Ovary (tissue), 9 donors: Measurements from ENCODE around the gene ZNF503. TPM values are rescaled to one million over a fixed set of nuclear protein-coding genes. Genes with fewer than 3 reads are reported as not detected.

Experiments used
- DNase-seq, 5 donors: peaks; one replicate each; pipeline ENCODE4 v3.0.0-alpha.2; 2019 to 2020
- H3K27ac ChIP-seq, 2 donors: fragments of 200-600 bp; one replicate each; pipeline versions ENCODE4 v1.5.1 to v1.8.0; 2019 to 2022
- H3K27me3 ChIP-seq: fragments of 200-600 bp; one replicate; pipeline ENCODE4 v1.8.0; 2022
- H3K36me3 ChIP-seq: fragments of 200-600 bp; sonication (generic); one replicate; pipeline ENCODE4 v1.5.1; 2019
- H3K4me1 ChIP-seq: one replicate; pipeline ENCODE4 v1.8.1; 2013; ENCODE audit warnings: mild to moderate bottlenecking, moderate library complexity; ENCODE audit not compliant: insufficient read depth
- H3K4me3 ChIP-seq: fragments of 200-600 bp; sonication (generic); one replicate; pipeline ENCODE4 v1.5.1; 2017
- H3K9me3 ChIP-seq, 2 donors: fragments of 200-600 bp in 1 of 2; sonication (generic) in 1 of 2; one replicate each; pipeline versions ENCODE4 v1.5.1 to v1.8.1; 2013 to 2019; ENCODE audit warnings: mild to moderate bottlenecking in 1 of 2, moderate library complexity in 1 of 2
- EP300 ChIP-seq: sonication (generic); formaldehyde crosslinking; IDR thresholded peaks from one replicate; pipeline ENCODE4 v1.6.1; 2017; ENCODE audit warnings: antibody characterized with exemption
- POLR2A ChIP-seq: fragments of 450-650 bp; IDR thresholded peaks from one replicate; pipeline ENCODE4 v1.6.1; 2017; ENCODE audit warnings: antibody characterized with exemption, mild to moderate bottlenecking, moderate library complexity
- WGBS, 3 donors: extraction: QIAGEN DNeasy Blood & Tissue Kit in 1 of 3; methylation state at CpG; one replicate each; pipeline versions ENCODE4 v1.1.5 to v1.1.7; 2013 to 2017; 5-methylcytosine and 5-hydroxymethylcytosine counted together
- intact Hi-C, 4 donors: fragments of 100-400 bp; cut with DNase I; formaldehyde crosslinking; loops; one replicate each; pipeline versions ENCODE4 v1.11.0 to v1.15.1; 2022 to 2023
- polyA plus RNA-seq, 2 donors: library from polyadenylated mRNA; stranded (reverse); fragments of 200-250 nt in 1 of 2; fragments of 350-450 nt in 1 of 2; fragmentation: Illumina TruSeq in 1 of 2; extraction: RNeasy Lipid Tissue Mini Kit (QIAGEN cat#74804) in 1 of 2; gene quantifications; one replicate each; pipeline ENCODE4 v1.2.3, GENCODE V29; 2013 to 2014
- total RNA-seq, 7 donors: library from RNA; depleted of rRNA in 2 of 7; stranded (reverse); fragments of >200 nt in 2 of 7; fragmentation: NEBNext Ultra II Directional in 3 of 7; extraction: Animal tissue kit (Norgen Biotek cat#: 25700) in 3 of 7; gene quantifications; one replicate each; pipeline versions ENCODE4 v1.1.0 to v1.2.4, GENCODE V29; 2016 to 2023
- TF ChIP-seq, protein P1 (sequence below), 3 donors: fragments of 450-650 bp in 2 of 3; fragments of 200-600 bp in 1 of 3; IDR thresholded peaks; one replicate each; pipeline versions ENCODE4 v1.5.1 to v1.8.0; 2016 to 2022; ENCODE audit warnings: antibody characterized with exemption in 3 of 3, mild to moderate bottlenecking in 1 of 3
- donor health status: DM: no; HTN: no; CAD: no; lungs with moderate emphysema.
- donor health status: DM: no; HTN: no; CAD: no.
- donor health status: Bipolar disorder and iron deficiency.
- donor health status: DM: yes; HTN: yes; CAD: no.
- donor health status: DM: no; HTN: no; CAD: no.
- donor health status: DM: yes; HTN: yes; CAD: no.

Gene ZNF503
- total and polyA plus RNA-seq, 9 donors = 21.1 to 221 (median 82.2) TPM

DNA sequence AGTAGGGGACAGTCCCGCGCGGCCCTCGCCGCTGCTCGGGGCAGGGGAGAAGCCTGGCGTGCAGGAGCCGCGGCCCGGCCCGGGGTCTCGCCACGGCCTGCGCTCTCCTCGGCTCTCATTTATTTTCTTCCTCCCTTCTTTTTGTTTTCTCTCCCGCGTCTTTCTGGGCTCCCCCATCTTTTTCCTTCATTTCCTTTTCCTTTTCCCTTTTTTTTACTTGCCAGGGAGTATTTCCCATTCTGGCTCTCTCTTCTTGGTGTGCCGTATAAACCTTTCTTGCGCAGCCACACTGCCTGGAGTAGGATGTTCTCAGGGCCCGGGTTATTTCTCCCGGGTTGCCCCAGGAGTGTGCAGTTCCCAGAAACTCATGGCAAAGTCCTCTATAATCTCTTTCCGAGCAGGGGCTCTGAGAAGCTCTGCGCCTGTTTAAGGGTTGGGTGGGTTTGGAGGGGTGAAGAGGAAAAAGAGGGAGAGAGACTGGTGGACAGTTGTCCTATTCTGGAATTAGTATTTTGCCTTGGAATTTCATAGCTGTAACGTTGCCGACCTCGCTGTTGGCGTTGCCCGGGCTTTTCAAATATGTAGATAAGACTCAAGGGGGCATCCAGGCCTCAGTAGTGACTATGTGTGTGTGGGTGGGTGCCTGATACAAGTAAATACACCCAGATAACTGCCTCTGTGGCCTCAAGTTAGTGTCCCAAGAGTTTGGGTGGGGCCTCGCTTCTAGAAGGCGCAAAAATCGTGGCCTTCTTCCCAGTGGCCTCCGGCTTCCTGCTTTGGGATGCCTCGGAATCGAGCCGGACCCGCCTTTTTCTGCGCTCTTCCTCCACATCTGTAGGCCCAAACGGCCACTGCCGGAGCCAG lies 4.3 kb upstream of the ZNF503 start:
- H3K4me3 ChIP-seq = peak overlapping the region; percentile 93

DNA sequence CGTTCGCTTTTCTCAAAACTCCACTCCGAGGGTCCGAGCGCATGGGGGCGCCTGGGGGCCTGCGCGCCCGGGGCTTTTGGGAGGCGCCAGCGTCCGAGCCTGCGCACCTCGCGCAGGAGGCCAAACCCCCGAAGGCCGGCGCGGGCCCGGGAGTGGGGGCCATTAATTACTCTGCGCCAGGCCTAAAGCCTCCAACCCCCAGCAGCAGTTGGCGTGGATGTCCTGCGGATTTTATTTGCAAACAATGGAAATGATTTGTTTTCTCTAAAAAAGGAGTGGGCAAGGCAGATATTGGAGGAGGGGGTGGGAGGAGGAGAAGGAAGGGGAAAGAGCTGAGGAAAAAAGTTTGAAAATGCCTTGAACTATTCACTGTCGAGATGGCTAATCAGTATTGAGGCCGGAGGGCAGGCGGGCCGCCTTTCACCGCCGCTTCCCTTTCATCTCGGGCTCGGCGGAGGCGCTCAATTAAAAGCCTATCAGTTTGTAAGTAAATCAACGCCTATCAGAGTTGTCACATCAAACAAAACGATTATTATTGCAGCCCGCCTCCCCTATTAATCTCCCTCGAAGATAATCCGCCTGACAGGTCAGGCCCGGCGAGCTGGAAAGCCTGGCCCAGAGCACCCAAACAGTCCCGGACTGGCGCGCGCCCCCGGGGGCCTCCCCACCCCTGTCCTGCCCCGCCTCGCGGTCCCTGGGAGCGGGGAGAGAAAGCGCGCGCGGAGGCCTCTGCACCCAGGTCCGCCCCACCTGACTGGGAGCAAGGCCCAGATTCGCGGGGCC lies 3.4 kb upstream of the ZNF503 start:
- H3K9me3 ChIP-seq = no peaks in the 10 kb centered on the region
- peak overlapping the region; percentile 98 for H3K27ac ChIP-seq
- intact Hi-C loops = loop anchor here (2.0 to 10.0 kb wide), 12 partner anchors 64 to 1610 kb away; no protein-coding TSS in a partner anchor
- H3K4me1 ChIP-seq = peaks cover 6% of the 10 kb centered on the region
- DNase-seq = peak; percentile 63 to 84 (median 78)
- WGBS, 3 donors = 19 to 27% (median 21%) methylated on average over 42 to 56 of the region's 56 CpGs
- H3K27me3 ChIP-seq = no peaks in the 10 kb centered on the region
- H3K36me3 ChIP-seq = no peaks in the 10 kb centered on the region
- peak overlapping the region; percentile 93 for H3K4me3 ChIP-seq
- TF ChIP-seq, protein P1, sequence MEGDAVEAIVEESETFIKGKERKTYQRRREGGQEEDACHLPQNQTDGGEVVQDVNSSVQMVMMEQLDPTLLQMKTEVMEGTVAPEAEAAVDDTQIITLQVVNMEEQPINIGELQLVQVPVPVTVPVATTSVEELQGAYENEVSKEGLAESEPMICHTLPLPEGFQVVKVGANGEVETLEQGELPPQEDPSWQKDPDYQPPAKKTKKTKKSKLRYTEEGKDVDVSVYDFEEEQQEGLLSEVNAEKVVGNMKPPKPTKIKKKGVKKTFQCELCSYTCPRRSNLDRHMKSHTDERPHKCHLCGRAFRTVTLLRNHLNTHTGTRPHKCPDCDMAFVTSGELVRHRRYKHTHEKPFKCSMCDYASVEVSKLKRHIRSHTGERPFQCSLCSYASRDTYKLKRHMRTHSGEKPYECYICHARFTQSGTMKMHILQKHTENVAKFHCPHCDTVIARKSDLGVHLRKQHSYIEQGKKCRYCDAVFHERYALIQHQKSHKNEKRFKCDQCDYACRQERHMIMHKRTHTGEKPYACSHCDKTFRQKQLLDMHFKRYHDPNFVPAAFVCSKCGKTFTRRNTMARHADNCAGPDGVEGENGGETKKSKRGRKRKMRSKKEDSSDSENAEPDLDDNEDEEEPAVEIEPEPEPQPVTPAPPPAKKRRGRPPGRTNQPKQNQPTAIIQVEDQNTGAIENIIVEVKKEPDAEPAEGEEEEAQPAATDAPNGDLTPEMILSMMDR (IDR thresholded peaks at IDR 0.05) = no peak
- TF ChIP-seq EP300 (no peak), POLR2A (no peak)

More for the DNA sequence above, 4.3 kb upstream of the ZNF503 start:
- no peak for DNase-seq
- intact Hi-C loops = loop anchor here (2.0 to 10.0 kb wide), 6 partner anchors 63 to 1609 kb away; no protein-coding TSS in a partner anchor
- no peaks in the 10 kb centered on the region for H3K27me3 ChIP-seq
- 74 to 83% (median 76%) methylated on average over 39 of the region's 39 CpGs for WGBS, 3 donors
- H3K4me1 ChIP-seq = peaks cover 6% of the 10 kb centered on the region
- no peak for TF ChIP-seq EP300
- no peak for TF ChIP-seq POLR2A
- TF ChIP-seq, protein P1 (IDR thresholded peaks at IDR 0.05) = no peak
- no peaks in the 10 kb centered on the region for H3K9me3 ChIP-seq
- H3K36me3 ChIP-seq = no peaks in the 10 kb centered on the region
- peak overlapping the region in 1 of 2 donors; percentile 98 for H3K27ac ChIP-seq

DNA sequence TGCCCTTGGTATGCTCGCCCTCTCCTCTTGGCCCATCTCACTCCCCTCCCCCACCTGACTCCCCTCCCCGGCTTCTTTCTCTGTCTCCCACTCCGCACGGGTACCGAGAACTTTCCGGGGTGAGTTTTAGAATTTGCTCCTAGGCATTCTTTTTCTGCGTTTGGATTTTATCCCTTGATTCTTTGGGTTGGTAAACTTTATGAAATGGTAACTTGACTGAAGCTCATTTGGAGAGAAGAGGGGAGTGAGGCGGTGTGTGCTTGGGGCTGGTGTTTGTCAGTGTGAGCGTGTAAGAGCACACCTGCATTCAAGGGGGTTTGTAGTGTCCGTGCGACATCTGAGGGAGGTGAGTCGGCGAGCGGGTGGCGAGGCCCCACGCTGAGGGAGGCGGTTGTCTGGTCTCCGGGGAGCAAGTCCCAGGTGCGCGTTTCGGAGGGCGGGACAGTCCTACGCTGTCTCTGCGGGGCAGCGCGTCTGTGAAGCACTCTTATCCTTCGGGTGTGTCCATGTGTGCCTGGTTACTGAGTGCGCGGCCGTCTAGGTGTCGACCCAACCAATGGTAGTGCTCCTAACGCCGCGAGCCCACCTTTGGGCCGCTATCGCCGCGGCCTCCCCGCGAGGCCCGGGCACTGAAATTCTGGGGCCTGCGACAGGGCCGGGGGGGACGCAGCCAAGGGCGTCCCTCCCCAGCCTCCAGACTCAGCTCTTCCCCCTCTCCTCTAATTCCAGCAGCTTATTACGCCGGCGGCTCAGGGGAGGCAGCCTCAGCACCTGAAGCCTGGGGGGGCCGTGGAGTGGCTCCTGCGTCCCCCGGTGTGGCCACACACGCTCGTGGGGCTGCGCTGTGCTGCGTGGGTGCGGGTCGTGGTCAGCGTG lies 2.6 kb upstream of the ZNF503 start:
- WGBS, 3 donors = 4 to 8% (median 7%) methylated on average over 42 to 58 of the region's 58 CpGs
- DNase-seq = peak; percentile 62 to 78 (median 63)
- peak overlapping the region; percentile 98 for H3K27ac ChIP-seq
- H3K27me3 ChIP-seq = no peaks in the 10 kb centered on the region
- intact Hi-C loops = loop anchor here (2.0 to 10.0 kb wide), 11 partner anchors 65 to 1611 kb away; no protein-coding TSS in a partner anchor
- H3K4me1 ChIP-seq = peaks cover 4% of the 10 kb centered on the region
- TF ChIP-seq EP300 (no peak), POLR2A (no peak)
- no peaks in the 10 kb centered on the region for H3K36me3 ChIP-seq
- H3K9me3 ChIP-seq = no peaks in the 10 kb centered on the region
- peak overlapping the region; percentile 93 for H3K4me3 ChIP-seq

DNA sequence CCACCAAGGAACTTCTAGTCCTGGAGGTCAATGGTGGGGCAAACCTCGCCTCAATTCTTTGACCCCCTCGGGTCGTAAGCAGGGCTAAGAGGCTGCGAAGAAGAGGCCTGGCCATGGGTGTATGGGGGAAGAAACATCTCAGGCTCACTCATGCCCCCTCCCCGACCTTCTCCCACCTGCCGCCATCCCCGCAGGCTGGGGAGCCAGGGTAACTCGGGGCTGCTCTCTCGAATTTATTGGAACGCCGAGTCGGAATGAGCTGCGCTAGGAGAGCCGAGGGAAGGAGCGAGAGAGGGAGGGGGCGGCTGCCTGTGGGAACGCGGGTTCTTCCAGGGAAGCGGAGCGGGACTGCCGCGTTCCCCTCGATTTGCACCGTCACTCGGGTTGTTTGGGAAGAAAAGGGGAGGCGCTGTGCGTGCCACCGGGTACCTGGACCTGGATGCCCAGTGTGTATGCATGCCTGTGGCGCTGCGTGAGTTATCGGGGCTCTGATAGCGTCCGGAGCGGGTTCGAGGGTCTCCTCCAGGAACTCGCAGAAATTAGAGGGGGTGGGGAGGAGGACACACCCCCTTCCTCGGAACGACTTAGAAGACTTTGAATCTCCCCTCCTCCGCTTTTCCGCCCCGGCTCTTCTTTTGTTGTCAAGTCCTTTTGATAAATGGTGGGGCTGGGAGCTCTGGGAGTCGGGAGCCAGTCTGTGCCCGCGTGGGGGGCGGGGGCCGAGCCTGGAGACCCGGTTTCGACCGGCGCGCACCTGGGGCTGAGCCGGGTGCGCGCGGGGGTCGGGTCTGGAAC lies 1.8 kb upstream of the ZNF503 start:
- peaks cover 4% of the 10 kb centered on the region for H3K4me1 ChIP-seq
- 0 to 1% (median 1%) methylated on average over 55 to 56 of the region's 56 CpGs for WGBS, 3 donors
- intact Hi-C loops = loop anchor here (2.0 to 10.0 kb wide), 10 partner anchors 251 to 1611 kb away; no protein-coding TSS in a partner anchor

More for the DNA sequence above, 1.8 kb upstream of the ZNF503 start:
- Histone ChIP-seq H3K27me3 (no peaks in the 10 kb centered on the region), H3K36me3 (no peaks in the 10 kb centered on the region), H3K27ac (peak overlapping the region; percentile 98), H3K9me3 (no peaks in the 10 kb centered on the region), H3K4me3 (peak overlapping the region; percentile 93)
- DNase-seq = peak; percentile 69 to 77 (median 76)
- TF ChIP-seq, protein P1 (IDR thresholded peaks at IDR 0.05) = no peak
- TF ChIP-seq EP300 (no peak), POLR2A (no peak)
